Esophagus squamous epithelium (tissue), 4 donors: ENCODE measurements around the gene DAB2IP.

Experiments used
- POLR2A ChIP-seq, 4 donors: fragments of 450-650 bp; IDR thresholded peaks; one replicate each; pipeline ENCODE4 v1.6.1; 2017; ENCODE audit warnings: antibody characterized with exemption in 4 of 4, mild to moderate bottlenecking in 4 of 4, moderate library complexity in 3 of 4
- TF ChIP-seq, protein P1 (sequence below), 6 experiments: fragments of 450-650 bp in 4 of 6; fragments of 200-600 bp in 2 of 6; sonication (generic) in 2 of 6; IDR thresholded peaks; one replicate each; pipeline ENCODE4 v1.5.1; 2016 to 2019; ENCODE audit warnings: antibody characterized with exemption in 6 of 6, mild to moderate bottlenecking in 4 of 6, moderate library complexity in 4 of 6

DNA sequence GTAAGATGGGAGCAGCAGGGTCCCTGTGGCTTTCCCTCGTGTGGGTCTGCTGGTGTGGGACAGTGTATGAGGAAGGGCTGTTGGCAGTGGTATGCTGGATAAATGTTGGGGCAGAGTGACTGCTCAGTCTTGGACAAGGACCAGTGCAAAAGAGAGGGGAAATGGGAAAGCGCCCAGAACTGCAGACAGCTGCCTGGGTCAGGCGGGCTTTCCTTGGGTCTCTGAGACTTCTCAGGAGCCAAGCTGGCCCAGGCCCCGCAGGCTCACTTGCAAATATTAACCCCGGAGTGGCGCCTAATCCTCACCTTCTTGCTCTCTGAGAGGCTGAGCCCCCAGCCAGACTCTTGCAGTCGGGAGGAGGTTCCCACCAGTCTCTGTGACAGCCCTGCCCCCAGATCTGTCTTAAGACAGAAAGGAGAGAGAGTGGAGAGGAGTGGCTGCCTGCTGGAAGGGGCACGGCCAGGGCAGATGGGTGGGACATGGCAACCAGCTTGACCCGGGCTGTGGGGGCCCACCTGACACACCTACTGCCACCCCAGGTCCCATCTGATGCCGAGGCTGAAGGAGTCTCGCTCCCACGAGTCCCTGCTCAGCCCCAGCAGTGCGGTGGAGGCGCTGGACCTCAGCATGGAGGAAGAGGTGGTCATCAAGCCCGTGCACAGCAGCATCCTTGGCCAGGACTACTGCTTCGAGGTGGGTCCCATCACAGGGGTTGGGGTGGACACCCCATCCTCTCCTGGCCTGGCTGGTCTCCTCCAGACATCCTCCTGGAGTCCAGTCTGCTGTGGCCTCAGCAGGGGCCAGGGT lies 105.2 kb downstream of the DAB2IP start:
- TF ChIP-seq, protein P1, sequence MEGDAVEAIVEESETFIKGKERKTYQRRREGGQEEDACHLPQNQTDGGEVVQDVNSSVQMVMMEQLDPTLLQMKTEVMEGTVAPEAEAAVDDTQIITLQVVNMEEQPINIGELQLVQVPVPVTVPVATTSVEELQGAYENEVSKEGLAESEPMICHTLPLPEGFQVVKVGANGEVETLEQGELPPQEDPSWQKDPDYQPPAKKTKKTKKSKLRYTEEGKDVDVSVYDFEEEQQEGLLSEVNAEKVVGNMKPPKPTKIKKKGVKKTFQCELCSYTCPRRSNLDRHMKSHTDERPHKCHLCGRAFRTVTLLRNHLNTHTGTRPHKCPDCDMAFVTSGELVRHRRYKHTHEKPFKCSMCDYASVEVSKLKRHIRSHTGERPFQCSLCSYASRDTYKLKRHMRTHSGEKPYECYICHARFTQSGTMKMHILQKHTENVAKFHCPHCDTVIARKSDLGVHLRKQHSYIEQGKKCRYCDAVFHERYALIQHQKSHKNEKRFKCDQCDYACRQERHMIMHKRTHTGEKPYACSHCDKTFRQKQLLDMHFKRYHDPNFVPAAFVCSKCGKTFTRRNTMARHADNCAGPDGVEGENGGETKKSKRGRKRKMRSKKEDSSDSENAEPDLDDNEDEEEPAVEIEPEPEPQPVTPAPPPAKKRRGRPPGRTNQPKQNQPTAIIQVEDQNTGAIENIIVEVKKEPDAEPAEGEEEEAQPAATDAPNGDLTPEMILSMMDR (IDR thresholded peaks at IDR 0.05), result no peak
- no peak for TF ChIP-seq POLR2A (IDR thresholded peaks at IDR 0.05)
